Body of pancreas (tissue), 4 donors: ENCODE results near the gene AGK.

ENCODE experiments used
- POLR2A ChIP-seq, 3 donors: fragments of 450-650 bp; IDR thresholded peaks; one replicate each; pipeline ENCODE4 v1.6.1; 2016; ENCODE audit warnings: antibody characterized with exemption in 3 of 3, mild to moderate bottlenecking in 2 of 3
- TF ChIP-seq, protein P1 (sequence below), 7 experiments: fragments of 450-650 bp in 4 of 7; fragments of 200-600 bp in 3 of 7; sonication (generic) in 3 of 7; IDR thresholded peaks; one replicate each; pipeline ENCODE4 v1.5.1; 2016 to 2019; ENCODE audit warnings: antibody characterized with exemption in 7 of 7

DNA sequence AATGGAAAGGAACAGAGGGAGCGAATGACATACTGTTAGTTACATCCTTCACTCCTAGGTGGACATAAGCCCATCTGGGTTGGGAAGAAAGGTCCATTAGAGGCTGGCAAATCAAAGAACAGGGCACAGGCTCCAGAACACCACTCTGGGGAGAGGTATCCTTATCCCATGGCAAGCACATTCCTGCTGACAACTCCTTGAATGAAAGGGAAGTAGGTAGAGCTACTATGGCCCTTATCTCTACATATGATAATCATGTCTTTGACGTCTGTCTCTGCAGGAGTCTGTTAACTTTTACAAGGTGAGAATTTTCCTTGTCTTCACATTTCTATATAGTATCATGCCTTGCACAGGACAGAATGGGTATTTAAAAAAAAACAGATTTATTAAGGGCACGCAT is 140.3 kb downstream of the AGK start:
- TF ChIP-seq, protein P1, sequence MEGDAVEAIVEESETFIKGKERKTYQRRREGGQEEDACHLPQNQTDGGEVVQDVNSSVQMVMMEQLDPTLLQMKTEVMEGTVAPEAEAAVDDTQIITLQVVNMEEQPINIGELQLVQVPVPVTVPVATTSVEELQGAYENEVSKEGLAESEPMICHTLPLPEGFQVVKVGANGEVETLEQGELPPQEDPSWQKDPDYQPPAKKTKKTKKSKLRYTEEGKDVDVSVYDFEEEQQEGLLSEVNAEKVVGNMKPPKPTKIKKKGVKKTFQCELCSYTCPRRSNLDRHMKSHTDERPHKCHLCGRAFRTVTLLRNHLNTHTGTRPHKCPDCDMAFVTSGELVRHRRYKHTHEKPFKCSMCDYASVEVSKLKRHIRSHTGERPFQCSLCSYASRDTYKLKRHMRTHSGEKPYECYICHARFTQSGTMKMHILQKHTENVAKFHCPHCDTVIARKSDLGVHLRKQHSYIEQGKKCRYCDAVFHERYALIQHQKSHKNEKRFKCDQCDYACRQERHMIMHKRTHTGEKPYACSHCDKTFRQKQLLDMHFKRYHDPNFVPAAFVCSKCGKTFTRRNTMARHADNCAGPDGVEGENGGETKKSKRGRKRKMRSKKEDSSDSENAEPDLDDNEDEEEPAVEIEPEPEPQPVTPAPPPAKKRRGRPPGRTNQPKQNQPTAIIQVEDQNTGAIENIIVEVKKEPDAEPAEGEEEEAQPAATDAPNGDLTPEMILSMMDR (IDR thresholded peaks at IDR 0.05), result no peak
- no peak for TF ChIP-seq POLR2A (IDR thresholded peaks at IDR 0.05)
